K562 (cell line): Measurements from ENCODE around the gene KLHDC7B. TPM values are rescaled to one million over a fixed set of nuclear protein-coding genes. Genes with fewer than 3 reads are reported as not detected.

ENCODE experiments used
- POLR2G ChIP-seq: fragments of 200-400 bp; formaldehyde crosslinking; IDR thresholded peaks from 2 replicates; pipeline ENCODE4 v1.6.1; 2017; ENCODE audit warnings: low read depth, mild to moderate bottlenecking, antibody characterized with exemption, low read length, moderate library complexity
- RBFOX2 ChIP-seq: fragments of 200-400 bp; formaldehyde crosslinking; IDR thresholded peaks from 2 replicates; pipeline ENCODE4 v1.6.1; 2017; ENCODE audit warnings: low read depth, mild to moderate bottlenecking, low read length, moderate library complexity
- REST ChIP-seq, 2 experiments: fragments of 450-650 bp; formaldehyde crosslinking in 1 of 2; IDR thresholded peaks; 2 replicates each; pipeline versions ENCODE4 v1.4.0 to v1.6.1; 2014 to 2020; ENCODE audit warnings: mild to moderate bottlenecking in 2 of 2, borderline replicate concordance in 1 of 2, low read depth in 1 of 2
- ZBTB11 ChIP-seq, 3 experiments: fragments of 200-800 bp in 1 of 3; fragments of 250-450 bp in 1 of 3; fragments of 450-650 bp in 1 of 3; sonication (Bioruptor Pico) in 1 of 3; sonication (Bioruptor generic) in 1 of 3; formaldehyde crosslinking in 1 of 3; IDR thresholded peaks; 2 replicates each; pipeline versions ENCODE4 v1.6.1 to v1.8.0; 2016 to 2022; ENCODE audit warnings: mild to moderate bottlenecking in 2 of 3, missing genetic modification characterization in 2 of 3, missing compliant biosample characterization in 1 of 3, moderate library complexity in 1 of 3
- polyA plus RNA-seq, 8 experiments: library from polyadenylated mRNA; depleted of rRNA in 4 of 8; stranded (reverse) in 5 of 8; unstranded in 3 of 8; fragments of >200 nt; fragmentation: Nextera tagmentation in 2 of 8; fragmentation: Illumina TruSeq in 1 of 8; extraction: Ambion mirVana in 2 of 8; extraction: Trizol in 1 of 8; gene quantifications; 2 replicates each; pipeline versions ENCODE4 v1.2.1 to v1.2.3, GENCODE V29; 2011 to 2014; ENCODE audit warnings: inconsistent platforms in 1 of 8, missing spikeins in 1 of 8
- total RNA-seq, 7 experiments: library from RNA; depleted of rRNA in 6 of 7; stranded (reverse); fragments of >200 nt in 6 of 7; fragmentation: Illumina TruSeq in 2 of 7; extraction: Trizol in 2 of 7; gene quantifications; 2 replicates each; pipeline versions ENCODE4 v1.2.1 to v1.2.3, GENCODE V29; 2011 to 2021; ENCODE audit warnings: low replicate concordance in 1 of 7
- TF ChIP-seq, protein P1 (sequence below): fragments of 450-650 bp; IDR thresholded peaks from 2 replicates; pipeline ENCODE4 v1.6.1; 2018; ENCODE audit warnings: mild to moderate bottlenecking, low read depth; ENCODE audit not compliant: partially characterized antibody

The KLHDC7B gene
- total and polyA plus RNA-seq, 9 of the 15 experiments (the other 6 are each of a cell fraction or from before 2014, with no cell fraction given), result 0.04 to 0.22 (median 0.05) TPM; not detected in 4

DNA sequence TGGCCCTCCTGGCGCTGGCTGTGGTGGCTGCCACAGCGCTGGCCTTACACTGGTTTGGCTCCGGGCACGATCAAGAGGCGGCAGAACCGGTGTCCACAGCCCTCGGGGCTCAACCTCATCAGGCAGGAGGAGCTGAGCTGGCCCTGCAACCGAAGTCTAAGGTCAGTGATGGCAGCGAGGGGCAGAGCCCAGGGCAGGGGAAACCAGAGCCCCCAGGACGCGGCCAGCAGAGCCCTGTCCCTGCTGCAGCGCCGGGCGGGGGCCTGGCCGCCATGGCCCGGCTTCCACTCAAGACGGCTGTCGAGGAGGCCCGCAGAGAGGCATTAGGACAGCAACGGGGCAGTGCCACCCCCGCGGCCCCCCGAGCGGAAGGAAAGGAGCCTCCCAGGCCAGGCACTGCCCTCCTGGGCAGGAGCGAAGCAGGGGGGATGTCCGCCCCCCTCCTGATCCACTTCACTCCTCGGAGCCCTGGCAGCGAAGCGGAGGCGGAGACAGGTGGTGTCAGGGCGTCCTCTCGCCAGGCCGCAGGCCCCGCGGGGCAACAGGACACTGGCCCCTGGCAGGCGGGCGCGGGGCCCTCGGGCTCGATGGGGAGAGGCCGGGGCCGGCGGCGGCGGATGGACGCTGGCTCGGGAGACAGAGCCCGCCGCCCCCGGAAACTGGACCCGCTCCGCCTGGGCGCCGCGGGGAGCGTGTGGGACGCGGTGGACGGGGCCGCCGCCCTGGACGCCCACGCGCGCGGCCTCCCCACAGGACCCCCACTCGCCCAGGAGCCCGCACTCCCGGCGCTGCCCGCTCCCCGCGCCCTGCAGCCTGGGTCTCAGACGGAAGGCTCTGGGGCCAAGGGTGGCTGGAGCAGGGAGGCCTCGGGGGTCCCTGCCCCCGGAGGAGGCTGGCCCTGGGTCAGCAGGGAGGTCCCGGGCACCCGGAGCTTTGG, 895 bp downstream of the KLHDC7B start (continued):
- TF ChIP-seq, protein P1, sequence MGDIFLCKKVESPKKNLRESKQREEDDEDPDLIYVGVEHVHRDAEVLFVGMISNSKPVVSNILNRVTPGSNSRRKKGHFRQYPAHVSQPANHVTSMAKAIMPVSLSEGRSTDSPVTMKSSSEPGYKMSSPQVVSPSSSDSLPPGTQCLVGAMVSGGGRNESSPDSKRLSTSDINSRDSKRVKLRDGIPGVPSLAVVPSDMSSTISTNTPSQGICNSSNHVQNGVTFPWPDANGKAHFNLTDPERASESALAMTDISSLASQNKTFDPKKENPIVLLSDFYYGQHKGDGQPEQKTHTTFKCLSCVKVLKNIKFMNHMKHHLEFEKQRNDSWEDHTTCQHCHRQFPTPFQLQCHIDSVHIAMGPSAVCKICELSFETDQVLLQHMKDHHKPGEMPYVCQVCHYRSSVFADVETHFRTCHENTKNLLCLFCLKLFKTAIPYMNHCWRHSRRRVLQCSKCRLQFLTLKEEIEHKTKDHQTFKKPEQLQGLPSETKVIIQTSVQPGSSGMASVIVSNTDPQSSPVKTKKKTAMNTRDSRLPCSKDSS, result no peak
- TF ChIP-seq REST (IDR thresholded peaks at IDR 0.05; ENCODE audit: borderline replicate concordance) (no peak), REST (CRISPR knock-in tag; IDR thresholded peaks at IDR 0.05; ENCODE audit: low read depth) (no peak; the same call in 1 of the 2 replicates), POLR2G (peak; percentile 8; the same call in 1 of the 2 replicates), RBFOX2 (peak; percentile 56), ZBTB11 (CRISPR knock-in tag; IDR thresholded peaks at IDR 0.05) (0 out of 6 replicates have a peak, but pooled peaks of 1 of the 3 experiments have one; percentile 18)
